Measurements from ENCODE around the gene BRD2.

Gene BRD2

DNA sequence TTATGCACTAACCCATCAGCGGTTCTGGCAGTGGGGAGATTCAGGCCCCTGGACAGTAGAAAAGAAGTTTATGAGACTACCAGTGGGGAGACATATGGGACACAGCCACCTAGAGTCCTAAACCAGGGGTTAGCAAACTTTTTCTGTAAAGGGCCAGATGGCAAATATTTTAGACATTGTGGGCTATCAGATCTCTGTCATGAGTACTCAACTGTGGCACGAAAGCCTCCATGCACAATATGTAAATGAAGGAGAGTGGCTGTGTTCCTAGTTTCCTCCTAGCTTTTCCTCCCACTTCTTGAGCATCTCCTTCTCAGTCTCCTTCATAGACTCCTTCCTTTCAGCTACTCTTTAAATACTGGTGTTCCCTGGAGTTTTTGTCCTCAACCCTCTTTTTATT lies 12.2 kb upstream of the BRD2 start:
- TF ChIP-seq, protein P1, sequence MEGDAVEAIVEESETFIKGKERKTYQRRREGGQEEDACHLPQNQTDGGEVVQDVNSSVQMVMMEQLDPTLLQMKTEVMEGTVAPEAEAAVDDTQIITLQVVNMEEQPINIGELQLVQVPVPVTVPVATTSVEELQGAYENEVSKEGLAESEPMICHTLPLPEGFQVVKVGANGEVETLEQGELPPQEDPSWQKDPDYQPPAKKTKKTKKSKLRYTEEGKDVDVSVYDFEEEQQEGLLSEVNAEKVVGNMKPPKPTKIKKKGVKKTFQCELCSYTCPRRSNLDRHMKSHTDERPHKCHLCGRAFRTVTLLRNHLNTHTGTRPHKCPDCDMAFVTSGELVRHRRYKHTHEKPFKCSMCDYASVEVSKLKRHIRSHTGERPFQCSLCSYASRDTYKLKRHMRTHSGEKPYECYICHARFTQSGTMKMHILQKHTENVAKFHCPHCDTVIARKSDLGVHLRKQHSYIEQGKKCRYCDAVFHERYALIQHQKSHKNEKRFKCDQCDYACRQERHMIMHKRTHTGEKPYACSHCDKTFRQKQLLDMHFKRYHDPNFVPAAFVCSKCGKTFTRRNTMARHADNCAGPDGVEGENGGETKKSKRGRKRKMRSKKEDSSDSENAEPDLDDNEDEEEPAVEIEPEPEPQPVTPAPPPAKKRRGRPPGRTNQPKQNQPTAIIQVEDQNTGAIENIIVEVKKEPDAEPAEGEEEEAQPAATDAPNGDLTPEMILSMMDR (IDR thresholded peaks at IDR 0.05; ENCODE audit: control insufficient read depth, extremely low read depth, insufficient read depth), result no peak
- no peak overlapping the region for H3K4me3 ChIP-seq (ENCODE audit: low read depth, low read length)
- no peak for DNase-seq (ENCODE audit: low read depth)

DNA sequence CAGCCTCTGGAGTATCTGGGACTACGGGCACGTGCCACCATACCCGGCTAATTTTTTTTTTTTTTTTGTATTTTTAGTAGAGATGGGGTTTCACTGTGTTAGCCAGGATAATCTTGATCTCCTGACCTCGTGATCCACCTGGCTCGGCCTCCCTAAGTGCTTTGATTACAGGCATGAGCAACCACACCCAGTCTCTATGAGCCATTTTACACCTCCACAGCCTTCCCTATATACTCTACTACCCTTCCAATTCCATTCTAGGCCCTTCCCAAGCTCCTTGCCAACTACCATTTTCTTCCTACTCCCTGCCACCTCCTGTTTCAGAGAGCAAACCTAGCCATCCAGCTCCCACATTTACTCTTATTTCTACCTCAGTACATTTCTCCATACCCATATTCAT lies 7.8 kb upstream of the BRD2 start:
- H3K4me3 ChIP-seq (ENCODE audit: low read depth, low read length), result no peak overlapping the region
- no peak for DNase-seq (ENCODE audit: low read depth)
- TF ChIP-seq, protein P1 (IDR thresholded peaks at IDR 0.05; ENCODE audit: control insufficient read depth, extremely low read depth, insufficient read depth), result no peak

DNA sequence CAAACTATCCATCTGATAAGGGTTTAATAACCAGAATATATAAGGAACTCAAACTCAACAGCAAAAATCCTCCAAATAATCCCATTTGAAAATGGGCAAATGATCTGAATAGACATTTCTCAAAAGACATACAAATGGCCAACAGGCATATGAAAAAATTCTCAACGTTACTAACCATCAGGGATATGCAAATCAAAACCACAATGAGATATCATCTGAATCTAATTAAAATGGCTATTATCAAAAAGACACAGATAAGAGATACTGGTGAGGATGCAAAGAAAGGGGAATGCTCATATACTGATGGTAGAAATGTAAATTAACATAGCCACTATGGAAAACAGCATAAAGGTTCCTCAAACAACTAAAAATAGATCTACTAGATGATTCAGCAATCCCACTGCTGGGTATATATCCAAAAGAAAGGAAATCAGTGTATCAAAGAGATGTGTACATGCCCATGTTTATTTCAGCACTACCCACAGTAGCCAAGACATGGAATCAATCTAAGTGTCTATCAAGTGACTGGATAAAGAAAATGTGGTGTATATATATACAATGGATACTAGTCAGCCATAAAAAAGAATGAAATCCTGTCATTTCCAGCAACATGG lies 6.1 kb upstream of the BRD2 start:
- DNase-seq (ENCODE audit: low read depth), result no peak
- TF ChIP-seq, protein P1 (IDR thresholded peaks at IDR 0.05; ENCODE audit: control insufficient read depth, extremely low read depth, insufficient read depth), result no peak
- H3K4me3 ChIP-seq (ENCODE audit: low read depth, low read length), result no peak overlapping the region

DNA sequence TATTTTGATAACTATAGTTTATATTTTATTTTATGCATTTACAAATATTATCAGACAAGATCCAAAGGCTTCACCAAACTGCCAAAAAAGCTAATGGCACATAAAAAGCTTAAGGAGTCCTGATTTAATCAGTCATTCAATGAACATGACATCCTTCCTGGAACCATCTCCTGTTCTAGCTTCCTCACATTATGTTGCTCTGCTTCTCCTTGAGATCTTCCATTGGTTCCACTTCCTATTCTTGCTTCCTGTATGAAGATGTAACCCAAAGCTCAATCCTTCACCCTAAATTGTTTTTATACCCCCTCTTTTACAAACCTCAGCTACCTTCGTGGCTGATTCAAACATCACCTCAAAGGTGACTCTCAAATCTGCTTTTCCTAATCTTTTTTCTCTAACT lies 4.5 kb upstream of the BRD2 start:
- no peak overlapping the region for H3K4me3 ChIP-seq (ENCODE audit: low read depth, low read length)
- TF ChIP-seq, protein P1 (IDR thresholded peaks at IDR 0.05; ENCODE audit: control insufficient read depth, extremely low read depth, insufficient read depth), result no peak
- no peak for DNase-seq (ENCODE audit: low read depth)

DNA sequence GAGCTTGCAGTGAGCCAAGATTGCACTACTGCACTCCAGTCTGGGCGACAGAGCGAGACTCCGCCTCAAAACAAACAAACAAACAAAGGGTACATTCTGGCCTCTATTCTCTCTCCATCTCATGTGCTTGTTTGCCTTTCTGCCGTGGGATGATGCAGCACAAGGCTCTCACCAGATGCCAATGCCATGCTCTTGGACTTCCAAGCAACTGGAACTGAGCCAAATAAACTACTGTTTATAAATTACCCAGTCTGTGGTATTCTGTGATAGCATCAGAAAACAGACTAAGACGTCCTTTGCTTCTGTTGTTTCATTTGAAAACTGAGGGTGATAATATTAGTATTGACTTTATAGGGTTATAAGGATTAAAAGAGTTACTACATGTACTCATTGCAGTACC lies 3.6 kb upstream of the BRD2 start:
- no peak overlapping the region for H3K4me3 ChIP-seq (ENCODE audit: low read depth, low read length)
- DNase-seq (ENCODE audit: low read depth), result peak; percentile 99
- TF ChIP-seq, protein P1 (IDR thresholded peaks at IDR 0.05; ENCODE audit: control insufficient read depth, extremely low read depth, insufficient read depth), result no peak

DNA sequence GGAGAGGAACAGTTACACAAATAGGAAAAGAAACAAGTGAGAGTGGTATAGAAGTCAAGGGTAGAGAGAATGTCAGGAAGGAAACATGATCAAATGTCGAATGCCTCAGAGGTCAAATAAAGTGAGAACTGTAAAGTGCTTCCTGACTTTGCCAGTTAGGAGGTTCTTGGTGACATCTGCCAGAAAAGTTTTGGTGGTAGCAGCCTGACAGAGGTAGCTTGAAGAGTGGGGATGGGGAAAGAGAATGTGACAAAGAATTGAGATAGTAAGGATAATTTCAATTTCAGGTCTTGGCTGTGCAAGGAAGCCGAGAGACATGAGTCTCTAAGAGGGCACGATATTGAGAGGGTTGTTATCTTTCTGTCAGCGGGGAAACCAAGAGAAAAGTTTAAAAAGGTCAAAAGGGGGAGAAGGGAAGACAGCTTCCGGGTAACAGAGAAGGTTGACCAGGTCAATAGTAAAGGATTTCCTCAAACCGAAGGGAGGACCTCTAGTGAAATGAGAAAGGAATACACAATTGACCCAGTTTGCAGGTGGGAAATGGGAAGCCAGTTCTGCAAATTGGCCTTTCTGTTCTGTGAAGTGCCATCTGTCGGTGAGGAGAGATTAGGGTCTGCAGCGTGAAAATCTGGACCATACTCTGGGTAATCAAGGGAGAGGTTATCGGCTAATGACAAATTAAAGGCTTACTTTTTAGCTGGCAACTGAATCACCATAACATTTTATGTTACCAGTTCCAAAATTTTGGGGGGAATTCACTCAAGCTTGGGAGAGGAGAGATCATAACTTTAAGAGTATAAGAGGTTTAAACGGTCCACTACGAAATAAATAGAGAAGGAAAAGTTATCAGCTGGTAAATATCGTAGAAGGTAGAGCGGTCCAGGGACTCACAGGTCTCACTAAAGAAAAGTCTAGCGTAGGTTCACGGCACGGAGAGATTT lies 973 bp upstream of the BRD2 start:
- DNase-seq (ENCODE audit: low read depth), result no peak
- TF ChIP-seq, protein P1 (IDR thresholded peaks at IDR 0.05; ENCODE audit: control insufficient read depth, extremely low read depth, insufficient read depth), result peak; percentile 63
- H3K4me3 ChIP-seq (ENCODE audit: low read depth, low read length), result peak overlapping the region; percentile 84

All from LNCaP clone FGC (cell line).